ENCODE results near the gene IFT81.
"Not testable (repeated sequence)": the region's sequence is repeated elsewhere in the genome, so short reads cannot be mapped to it uniquely, and the experiment has no call there.

Gene IFT81

DNA sequence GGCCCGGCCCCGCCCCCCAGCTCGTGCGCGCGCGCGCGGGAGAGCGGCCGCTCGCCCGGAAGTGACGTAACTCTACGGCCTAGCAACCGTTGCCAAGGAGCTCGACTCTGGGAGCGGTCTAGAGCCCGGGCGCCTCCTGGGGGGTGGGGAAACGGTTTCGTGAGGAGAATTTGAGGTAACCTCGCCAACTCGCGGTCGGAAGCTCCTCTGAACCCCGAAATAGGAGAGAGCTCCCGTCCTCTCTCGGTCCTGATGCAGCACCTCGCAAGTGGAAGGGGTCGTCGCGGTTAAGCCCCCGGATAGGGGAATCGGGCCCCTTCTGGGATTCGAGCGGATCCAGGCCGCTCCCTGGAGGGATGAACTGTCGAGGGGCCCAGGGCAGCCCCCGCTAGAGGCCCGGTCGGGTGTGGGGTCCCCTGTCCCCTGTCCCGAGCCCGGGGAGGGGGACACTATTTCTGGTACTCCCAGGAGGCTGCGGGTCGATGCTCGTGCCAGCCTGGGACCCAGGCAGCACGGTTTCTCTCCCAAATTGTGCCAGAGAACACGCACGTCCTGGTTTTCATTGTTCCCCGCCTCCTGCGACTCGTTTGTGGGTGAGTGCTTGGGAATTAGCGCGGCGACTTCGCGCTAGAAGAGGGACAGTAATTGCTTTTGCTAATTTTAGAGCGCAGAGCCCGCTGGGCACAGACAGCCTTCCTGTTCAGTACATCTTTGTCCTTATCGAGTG is at the start of gene IFT81:
TSS of gene IFT81 (plus strand) at position 89 of the 727 bp plus-strand sequence. CDS start 3,024 bp downstream, outside the sequence.
- DNase-seq: peak; percentile 74

DNA sequence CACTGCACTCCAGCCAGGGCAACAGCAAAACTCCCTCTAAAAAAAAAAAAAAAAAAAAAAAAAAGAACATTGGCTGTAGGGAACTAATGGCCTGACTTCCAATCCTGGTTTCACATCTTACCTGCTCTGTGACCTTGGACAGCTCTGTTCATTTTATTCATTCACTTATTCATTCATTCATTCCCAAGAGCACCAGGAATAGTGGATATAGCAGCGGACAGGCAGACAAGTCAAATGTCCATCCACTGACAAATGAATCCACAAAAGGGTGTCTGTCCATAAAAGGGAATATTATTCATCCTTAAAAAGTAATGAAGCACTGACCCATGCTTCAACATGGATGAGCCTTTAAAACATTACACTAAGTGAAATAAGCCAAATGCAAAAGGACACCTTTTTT is 48.3 kb upstream of the IFT81 start:
- no peak for DNase-seq

DNA sequence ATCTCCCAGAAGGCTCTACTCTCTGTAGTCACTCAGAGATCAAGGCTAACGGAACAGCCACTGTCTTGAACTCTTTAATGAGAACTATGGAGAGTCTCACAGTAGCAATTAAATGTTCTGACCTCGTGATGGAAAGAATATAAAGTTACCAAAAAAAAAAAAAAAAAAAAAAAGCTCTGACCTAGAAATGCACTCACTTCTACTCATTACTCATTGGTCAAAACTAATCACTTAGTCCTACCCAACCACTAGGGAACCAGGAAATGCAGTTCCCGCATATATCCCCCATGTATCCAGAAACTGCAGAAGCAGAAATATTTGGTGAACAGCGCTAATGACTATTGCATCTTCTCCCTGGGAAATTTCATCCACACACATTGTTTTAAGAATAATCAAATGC is 46.4 kb upstream of the IFT81 start:
- DNase-seq: no peak

- DNase-seq: no peak
Observed at GRCh38 chr12:110079477-110080400, 44.4 kb upstream of the IFT81 start.

- DNase-seq: no peak
Observed at GRCh38 chr12:110080410-110080809, 43.7 kb upstream of the IFT81 start.

- no peak for DNase-seq
Observed at GRCh38 chr12:110084314-110085015, 39.7 kb upstream of the IFT81 start.

GRCh38 chr12:110088216-110088615 is 35.9 kb upstream of the IFT81 start:
- not testable (repeated sequence) for DNase-seq

GRCh38 chr12:110088936-110089335 is 35.2 kb upstream of the IFT81 start:
- no peak for DNase-seq

- no peak for DNase-seq
Observed at GRCh38 chr12:110090266-110091135, 33.7 kb upstream of the IFT81 start.

DNA sequence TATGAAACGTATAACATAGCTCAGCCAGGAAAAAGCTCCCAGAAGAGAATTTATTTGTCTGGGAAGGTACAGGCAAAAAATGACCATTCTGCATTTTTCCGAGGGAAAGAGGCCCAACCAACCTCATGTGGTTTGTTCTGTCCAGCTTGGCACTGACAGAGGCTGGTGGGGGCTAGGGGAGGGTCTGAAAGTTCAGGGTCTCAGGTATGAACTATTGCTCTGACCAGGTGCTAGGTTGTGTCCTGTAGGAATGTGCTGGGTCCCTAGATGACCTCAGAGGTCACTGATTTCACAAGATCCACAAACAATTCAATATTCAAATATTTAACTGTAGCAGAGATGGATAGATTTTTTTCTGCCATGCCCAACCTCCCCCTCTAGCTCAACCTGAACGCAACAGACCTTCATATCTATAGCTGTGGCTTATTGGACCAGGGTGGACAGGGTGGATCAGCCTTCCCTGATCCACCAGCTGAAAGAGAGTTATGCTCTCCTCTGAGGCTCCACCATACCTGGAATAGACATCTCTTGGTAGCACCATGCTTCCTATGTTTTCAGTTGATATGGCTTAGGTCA is 32.9 kb upstream of the IFT81 start:
- DNase-seq: no peak

GRCh38 chr12:110093631-110094311 is 30.4 kb upstream of the IFT81 start:
- no peak for DNase-seq

- DNase-seq: peak; percentile 62
Observed at GRCh38 chr12:110100315-110100970, 23.7 kb upstream of the IFT81 start.

GRCh38 chr12:110102255-110102654 is 21.9 kb upstream of the IFT81 start:
- peak; percentile 68 for DNase-seq

GRCh38 chr12:110104188-110105094 is 19.7 kb upstream of the IFT81 start:
- no peak for DNase-seq

DNA sequence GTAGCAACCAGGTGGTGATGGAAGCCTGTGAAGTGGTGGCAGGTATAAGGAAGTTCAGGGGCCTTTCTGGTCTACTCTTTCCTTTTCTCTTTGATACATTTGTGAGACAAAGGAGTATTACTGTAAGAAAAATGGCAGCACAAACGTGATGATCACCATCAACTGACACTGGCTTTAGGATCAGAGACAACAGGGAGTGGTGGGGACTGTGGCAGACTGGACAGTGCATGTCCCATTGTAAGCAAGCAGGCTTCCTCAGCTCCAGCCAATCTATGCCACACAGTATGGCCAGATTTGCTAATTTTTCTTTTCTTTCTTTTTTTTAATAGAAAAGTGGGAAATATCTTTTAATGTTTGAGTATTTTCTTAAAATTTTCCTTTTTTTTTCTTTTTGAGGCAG is 19.0 kb upstream of the IFT81 start:
- no peak for DNase-seq

DNA sequence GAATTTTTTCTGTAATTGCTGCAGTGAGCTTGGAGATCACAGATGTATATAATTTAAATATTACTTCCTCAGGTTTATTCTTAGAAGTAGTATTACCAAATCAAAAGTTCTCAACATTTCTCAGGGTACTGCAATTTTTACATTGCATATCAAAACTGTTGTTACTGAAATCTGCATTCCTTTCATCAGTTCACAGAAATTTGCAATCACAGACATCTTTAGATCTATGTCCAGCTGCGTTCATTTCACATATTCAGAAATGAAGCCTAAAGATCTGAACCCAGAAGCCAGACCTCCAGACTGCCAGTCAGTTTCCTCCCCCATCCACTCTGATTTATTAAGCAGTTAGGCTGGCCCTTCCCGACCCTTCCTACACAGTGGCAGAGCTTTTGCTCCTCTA is 18.2 kb upstream of the IFT81 start:
- DNase-seq: no peak

- no peak for DNase-seq
Observed at GRCh38 chr12:110107369-110108281, 16.5 kb upstream of the IFT81 start.

DNA sequence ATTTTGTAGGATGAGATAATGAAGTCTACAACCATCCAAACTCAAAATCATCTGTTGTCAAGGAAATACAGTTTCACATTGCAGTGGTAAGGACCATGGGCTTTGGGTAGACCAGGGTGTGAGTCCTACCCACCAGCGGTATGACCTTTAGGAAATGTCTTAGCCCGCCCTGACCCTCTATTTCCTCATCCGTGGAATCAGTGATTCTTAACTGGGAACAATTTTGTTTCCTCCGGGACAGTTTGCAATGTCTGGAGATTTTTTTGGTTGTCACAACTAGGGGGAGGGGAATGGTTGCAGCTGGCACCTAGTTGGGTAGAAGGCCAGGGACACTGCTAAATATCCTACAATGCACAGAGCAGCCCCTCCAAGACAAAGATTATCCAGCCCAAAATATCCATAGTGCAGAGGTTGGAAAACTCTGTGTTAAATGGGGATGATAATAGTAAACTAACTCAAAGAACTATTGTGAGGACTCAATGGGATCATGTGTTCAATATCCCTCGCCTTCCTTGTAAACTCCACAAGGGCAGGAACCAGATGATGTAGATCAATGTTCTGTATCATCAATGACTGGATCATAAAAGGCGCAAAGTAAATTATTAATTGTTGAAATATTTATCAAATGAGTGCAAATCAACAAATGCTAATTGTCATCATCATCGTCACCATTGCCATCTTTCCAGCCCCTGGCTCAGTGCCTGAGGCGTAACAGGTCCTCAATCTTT is 15.7 kb upstream of the IFT81 start:
- DNase-seq: no peak

Data from NCI-H1694 (cell line).